ENCODE results near the gene ADAMTS12. TPM values are rescaled to one million over a fixed set of nuclear protein-coding genes. Genes with fewer than 3 reads are reported as not detected.

The ADAMTS12 gene
- total RNA-seq, 1 experiment from 2014 or later: 0.05 TPM

- RAD21 ChIA-PET (ENCODE audit: low non-redundant PET in 1 of 2, low total read pairs in 2 of 2, uncharacterized antibody in 2 of 2, unreplicated experiment in 2 of 2): no interaction called here
- no peak overlapping the region for H3K4me2 ChIP-seq (ENCODE audit: low read length)
- 0 out of 2 replicates have a peak, but pooled peaks cover 4% of the 10 kb centered on the region for H3K27me3 ChIP-seq (ENCODE audit: insufficient read depth, low read length)
- H3K9me3 ChIP-seq (ENCODE audit: control insufficient read depth in 1 of 2, insufficient read depth in 1 of 2, low read depth in 1 of 2, low read length in 2 of 2): no peaks in the 10 kb centered on the region
- no peak overlapping the region for H3K27ac ChIP-seq (ENCODE audit: low read depth, low read length)
- H3K9ac ChIP-seq (ENCODE audit: low read length): no peak overlapping the region
- TF ChIP-seq RAD21 (IDR thresholded peaks at IDR 0.05; ENCODE audit: low read depth): no peak
- TF ChIP-seq SIN3A (IDR thresholded peaks at IDR 0.05; ENCODE audit: low read depth): no peak
- TF ChIP-seq ZFX (IDR thresholded peaks at IDR 0.05): no peak
- no peak for ATAC-seq
- no peaks in the 10 kb centered on the region for H3K4me1 ChIP-seq (ENCODE audit: control insufficient read depth in 1 of 2, insufficient read depth in 2 of 2, low read length in 2 of 2)
- BruUV-seq (replicated peaks): no TSS peak
- H2AFZ ChIP-seq (ENCODE audit: low read depth, low read length, poor library complexity, severe bottlenecking): no peak overlapping the region
- H4K20me1 ChIP-seq (ENCODE audit: insufficient read depth): no peaks in the 10 kb centered on the region
- POLR2A ChIA-PET: no interaction called here
- intact Hi-C loops (cut with micrococcal nuclease): no loop called here
- DNase-seq (ENCODE audit: low read depth, low spot score): no peak
- H3K4me3 ChIP-seq (replicated peaks in 1 of 2; ENCODE audit: low read depth in 1 of 2, low read length in 2 of 2): no peak overlapping the region
- CTCF ChIA-PET: no interaction called here
- H3K9me2 ChIP-seq (ENCODE audit: insufficient read depth): no peaks in the 10 kb centered on the region
- no peaks in the 10 kb centered on the region for H3K36me3 ChIP-seq (ENCODE audit: control insufficient read depth in 1 of 2, insufficient read depth in 2 of 2, low read length in 2 of 2)
- H3K79me2 ChIP-seq (ENCODE audit: insufficient read depth, low read length): no peaks in the 10 kb centered on the region
Observed at GRCh38 chr5:33840927-33841547, 50.8 kb downstream of the ADAMTS12 start.

GRCh38 chr5:33837301-33837700 lies 54.5 kb downstream of the ADAMTS12 start:
- DNase-seq (ENCODE audit: low read depth, low spot score) (no peak), ATAC-seq (no peak)
- no peaks in the 10 kb centered on the region for H3K9me3 ChIP-seq (ENCODE audit: control insufficient read depth in 1 of 2, insufficient read depth in 1 of 2, low read depth in 1 of 2, low read length in 2 of 2)
- no peak overlapping the region for H3K9ac ChIP-seq (ENCODE audit: low read length)
- no TSS peak for BruUV-seq (replicated peaks)
- no peak overlapping the region for H3K27ac ChIP-seq (ENCODE audit: low read depth, low read length)
- no peak overlapping the region for H2AFZ ChIP-seq (ENCODE audit: low read depth, low read length, poor library complexity, severe bottlenecking)
- TF ChIP-seq ZBTB33 (IDR thresholded peaks at IDR 0.05; ENCODE audit: extremely low read depth, insufficient replicate concordance, low read length) (no peak), ZFX (IDR thresholded peaks at IDR 0.05) (no peak), CEBPB (IDR thresholded peaks at IDR 0.05; ENCODE audit: low read depth) (no peak), JUND (IDR thresholded peaks at IDR 0.05) (no peak), YY1 (IDR thresholded peaks at IDR 0.05; ENCODE audit: extremely low read depth, insufficient replicate concordance, low read depth, low read length) (no peak), SIN3A (IDR thresholded peaks at IDR 0.05; ENCODE audit: low read depth) (no peak), SRF (IDR thresholded peaks at IDR 0.05; ENCODE audit: low read depth) (no peak)
- H3K4me2 ChIP-seq (ENCODE audit: low read length): no peak overlapping the region
- ChIA-PET RAD21 (ENCODE audit: low non-redundant PET in 1 of 2, low total read pairs in 2 of 2, uncharacterized antibody in 2 of 2, unreplicated experiment in 2 of 2) (no interaction called here), CTCF (no interaction called here), POLR2A (no interaction called here)
- no peaks in the 10 kb centered on the region for H3K9me2 ChIP-seq (ENCODE audit: insufficient read depth)
- H3K27me3 ChIP-seq (ENCODE audit: insufficient read depth, low read length): peaks cover 18% of the 10 kb centered on the region
- H3K4me3 ChIP-seq (replicated peaks in 1 of 2; ENCODE audit: low read depth in 1 of 2, low read length in 2 of 2): no peak overlapping the region
- H3K79me2 ChIP-seq (ENCODE audit: insufficient read depth, low read length): no peaks in the 10 kb centered on the region
- H3K4me1 ChIP-seq (ENCODE audit: control insufficient read depth in 1 of 2, insufficient read depth in 2 of 2, low read length in 2 of 2): no peaks in the 10 kb centered on the region
- H4K20me1 ChIP-seq (ENCODE audit: insufficient read depth): no peaks in the 10 kb centered on the region
- H3K36me3 ChIP-seq (ENCODE audit: control insufficient read depth in 1 of 2, insufficient read depth in 2 of 2, low read length in 2 of 2): no peaks in the 10 kb centered on the region
- intact Hi-C loops (cut with micrococcal nuclease): no loop called here

All from HCT116 (cell line).